Measurements from ENCODE around the gene SMIM32.
A peak's percentile ranks its signal among the peaks of the same experiment; 100 is the strongest.

SMIM32 gene

GRCh38 chr5:136215812-136216211 lies 22.9 kb upstream of the SMIM32 start:
- DNase-seq (ENCODE audit: low read depth): no peak

GRCh38 chr5:136213919-136214493 lies 21.0 kb upstream of the SMIM32 start:
- no peak for TF ChIP-seq CTCF (conservative IDR thresholded peaks at IDR 0.05; ENCODE audit: low read depth, low read length)
- DNase-seq (ENCODE audit: low read depth): no peak

More at GRCh38 chr5:136215812-136216211, 22.9 kb upstream of the SMIM32 start:
- no peak overlapping the region for H3K4me3 ChIP-seq (ENCODE audit: low read length)
- no peak for TF ChIP-seq CTCF (conservative IDR thresholded peaks at IDR 0.05; ENCODE audit: low read depth, low read length)

GRCh38 chr5:136212252-136212721 lies 19.3 kb upstream of the SMIM32 start:
- H3K4me3 ChIP-seq (ENCODE audit: low read length): no peak overlapping the region
- DNase-seq (ENCODE audit: low read depth): no peak
- TF ChIP-seq CTCF (conservative IDR thresholded peaks at IDR 0.05; ENCODE audit: low read depth, low read length): peak; percentile 92

More at GRCh38 chr5:136213919-136214493, 21.0 kb upstream of the SMIM32 start:
- no peak overlapping the region for H3K4me3 ChIP-seq (ENCODE audit: low read length)

- no peak for DNase-seq (ENCODE audit: low read depth)
- TF ChIP-seq CTCF (conservative IDR thresholded peaks at IDR 0.05; ENCODE audit: low read depth, low read length): no peak
- no peak overlapping the region for H3K4me3 ChIP-seq (ENCODE audit: low read length)
Observed at GRCh38 chr5:136211282-136212040, 18.5 kb upstream of the SMIM32 start.

- H3K4me3 ChIP-seq (ENCODE audit: low read length): no peak overlapping the region
- DNase-seq (ENCODE audit: low read depth): no peak
- no peak for TF ChIP-seq CTCF (conservative IDR thresholded peaks at IDR 0.05; ENCODE audit: low read depth, low read length)
Observed at GRCh38 chr5:136210259-136210658, 17.3 kb upstream of the SMIM32 start.

GRCh38 chr5:136209346-136209910 lies 16.5 kb upstream of the SMIM32 start:
- no peak for TF ChIP-seq CTCF (conservative IDR thresholded peaks at IDR 0.05; ENCODE audit: low read depth, low read length)
- no peak overlapping the region for H3K4me3 ChIP-seq (ENCODE audit: low read length)

More at GRCh38 chr5:136209346-136209910, 16.5 kb upstream of the SMIM32 start:
- no peak for DNase-seq (ENCODE audit: low read depth)
